ENCODE data around the gene APOB. TPM values are rescaled to one million over a fixed set of nuclear protein-coding genes. Genes with fewer than 3 reads are reported as not detected.
A peak's percentile ranks its signal among the peaks of the same experiment; 100 is the strongest.

The APOB gene
- total RNA-seq, 1 experiment from 2014 or later, result not detected

GRCh38 chr2:21055451-21055850 is 11.6 kb upstream of the APOB start:
- in situ Hi-C loops (cut with HindIII; ENCODE audit: low pct_unique_long_range_greater_than_20kb, low sequenced_read_pairs), result no loop called here
- no peak for DNase-seq (ENCODE audit: low read depth)

GRCh38 chr2:21054011-21054410 is 10.1 kb upstream of the APOB start:
- no peak for DNase-seq (ENCODE audit: low read depth)
- in situ Hi-C loops (cut with HindIII; ENCODE audit: low pct_unique_long_range_greater_than_20kb, low sequenced_read_pairs), result no loop called here

- in situ Hi-C loops (cut with HindIII; ENCODE audit: low pct_unique_long_range_greater_than_20kb, low sequenced_read_pairs), result no loop called here
- no peak for DNase-seq (ENCODE audit: low read depth)
Observed at GRCh38 chr2:21052044-21052443, 8.2 kb upstream of the APOB start.

GRCh38 chr2:21050164-21050563 is 6.3 kb upstream of the APOB start:
- DNase-seq (ENCODE audit: low read depth), result no peak
- in situ Hi-C loops (cut with HindIII; ENCODE audit: low pct_unique_long_range_greater_than_20kb, low sequenced_read_pairs), result no loop called here

GRCh38 chr2:21047141-21048009 is 3.5 kb upstream of the APOB start:
- DNase-seq (ENCODE audit: low read depth), result peak; percentile 1
- in situ Hi-C loops (cut with HindIII; ENCODE audit: low pct_unique_long_range_greater_than_20kb, low sequenced_read_pairs), result no loop called here

GRCh38 chr2:21046506-21046905 is 2.6 kb upstream of the APOB start:
- no peak for DNase-seq (ENCODE audit: low read depth)
- in situ Hi-C loops (cut with HindIII; ENCODE audit: low pct_unique_long_range_greater_than_20kb, low sequenced_read_pairs), result no loop called here

GRCh38 chr2:21044694-21045371 is 960 bp upstream of the APOB start:
- no peak for DNase-seq (ENCODE audit: low read depth)
- in situ Hi-C loops (cut with HindIII; ENCODE audit: low pct_unique_long_range_greater_than_20kb, low sequenced_read_pairs), result no loop called here

GRCh38 chr2:21042958-21043743 is 722 bp downstream of the APOB start:
- in situ Hi-C loops (cut with HindIII; ENCODE audit: low pct_unique_long_range_greater_than_20kb, low sequenced_read_pairs), result no loop called here
- DNase-seq (ENCODE audit: low read depth), result peak; percentile 12

GRCh38 chr2:21042708-21042957 is 1.2 kb downstream of the APOB start:
- in situ Hi-C loops (cut with HindIII; ENCODE audit: low pct_unique_long_range_greater_than_20kb, low sequenced_read_pairs), result no loop called here

GRCh38 chr2:21041943-21042707 is 1.7 kb downstream of the APOB start:
- in situ Hi-C loops (cut with HindIII; ENCODE audit: low pct_unique_long_range_greater_than_20kb, low sequenced_read_pairs), result no loop called here
- DNase-seq (ENCODE audit: low read depth), result no peak

More at GRCh38 chr2:21042708-21042957, 1.2 kb downstream of the APOB start:
- DNase-seq (ENCODE audit: low read depth), result no peak

GRCh38 chr2:21041462-21041861 is 2.4 kb downstream of the APOB start:
- in situ Hi-C loops (cut with HindIII; ENCODE audit: low pct_unique_long_range_greater_than_20kb, low sequenced_read_pairs), result no loop called here
- no peak for DNase-seq (ENCODE audit: low read depth)

GRCh38 chr2:21040468-21041377 is 3.1 kb downstream of the APOB start:
- DNase-seq (ENCODE audit: low read depth), result no peak
- in situ Hi-C loops (cut with HindIII; ENCODE audit: low pct_unique_long_range_greater_than_20kb, low sequenced_read_pairs), result no loop called here

- DNase-seq (ENCODE audit: low read depth), result no peak
- in situ Hi-C loops (cut with HindIII; ENCODE audit: low pct_unique_long_range_greater_than_20kb, low sequenced_read_pairs), result no loop called here
Observed at GRCh38 chr2:21039979-21040467, 3.9 kb downstream of the APOB start.

- DNase-seq (ENCODE audit: low read depth), result no peak
- in situ Hi-C loops (cut with HindIII; ENCODE audit: low pct_unique_long_range_greater_than_20kb, low sequenced_read_pairs), result no loop called here
Observed at GRCh38 chr2:21039080-21039556, 4.8 kb downstream of the APOB start.

- in situ Hi-C loops (cut with HindIII; ENCODE audit: low pct_unique_long_range_greater_than_20kb, low sequenced_read_pairs), result no loop called here
- DNase-seq (ENCODE audit: low read depth), result no peak
Observed at GRCh38 chr2:21038403-21039073, 5.3 kb downstream of the APOB start.

- in situ Hi-C loops (cut with HindIII; ENCODE audit: low pct_unique_long_range_greater_than_20kb, low sequenced_read_pairs), result no loop called here
- DNase-seq (ENCODE audit: low read depth), result no peak
Observed at GRCh38 chr2:21037671-21038108, 6.2 kb downstream of the APOB start.
